ENCODE measurements around the gene ZMIZ1.
A peak's percentile ranks its signal among the peaks of the same experiment; 100 is the strongest.
"Not testable (repeated sequence)": the region's sequence is repeated elsewhere in the genome, so short reads cannot be mapped to it uniquely, and the experiment has no call there.

Gene ZMIZ1

DNA sequence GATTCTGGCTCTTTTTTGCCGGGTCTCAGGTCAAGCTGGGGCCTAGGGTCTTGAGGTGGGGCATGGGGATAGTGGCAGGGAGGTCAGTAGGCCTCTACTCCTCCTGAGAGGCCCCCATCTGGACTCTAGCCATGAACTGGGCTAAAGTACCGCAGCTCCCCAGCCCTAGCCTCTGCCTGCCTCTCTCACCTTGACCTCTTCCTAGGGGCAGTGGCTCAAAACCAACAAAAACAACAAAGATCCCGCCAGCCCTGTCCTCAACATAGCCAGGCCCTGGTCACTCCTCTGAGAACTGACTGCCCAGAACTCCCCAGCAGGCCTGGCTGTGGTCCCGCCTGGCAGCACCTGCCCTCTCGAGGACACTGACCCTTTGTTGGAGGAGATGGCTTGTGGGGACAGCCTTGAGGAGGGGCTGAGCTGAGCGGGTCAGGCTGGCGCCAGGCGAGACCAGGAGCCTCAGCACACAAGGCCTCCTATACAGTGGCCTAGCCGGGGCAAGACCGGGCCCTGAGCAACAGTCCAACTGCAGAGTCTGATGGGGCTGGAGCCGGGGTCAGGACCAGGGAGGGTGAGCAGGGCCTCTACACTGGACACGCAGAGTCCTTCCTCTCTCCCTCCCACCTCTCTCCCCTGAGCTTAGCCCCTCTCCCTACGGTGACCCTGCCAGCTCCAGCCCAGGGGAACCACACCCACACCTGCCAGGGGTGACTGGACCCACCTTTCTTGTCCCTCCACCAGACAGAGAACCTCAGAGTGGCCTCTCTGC, 266.9 kb downstream of the ZMIZ1 start:
- DNase-seq: no peak

DNA sequence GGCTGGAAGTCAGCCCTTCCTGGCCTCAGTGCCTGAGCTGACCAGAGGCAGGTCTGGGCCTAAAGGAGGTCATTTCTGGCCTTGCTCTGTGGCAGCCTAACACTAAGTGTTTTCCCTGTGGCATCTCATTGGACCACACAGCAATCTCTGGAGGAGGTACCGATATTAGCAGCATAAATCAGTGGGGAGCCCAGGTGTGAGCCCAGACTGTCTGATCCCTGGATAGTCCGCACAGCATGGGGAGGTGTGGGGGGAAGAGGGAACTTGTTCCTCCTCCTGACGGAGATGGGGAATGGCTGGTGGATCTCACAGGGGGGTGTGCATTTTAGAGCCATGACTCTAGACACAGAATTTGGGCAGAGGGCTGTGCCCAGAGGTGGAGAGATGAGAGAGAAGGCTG, 267.5 kb downstream of the ZMIZ1 start:
- no peak for DNase-seq

DNA sequence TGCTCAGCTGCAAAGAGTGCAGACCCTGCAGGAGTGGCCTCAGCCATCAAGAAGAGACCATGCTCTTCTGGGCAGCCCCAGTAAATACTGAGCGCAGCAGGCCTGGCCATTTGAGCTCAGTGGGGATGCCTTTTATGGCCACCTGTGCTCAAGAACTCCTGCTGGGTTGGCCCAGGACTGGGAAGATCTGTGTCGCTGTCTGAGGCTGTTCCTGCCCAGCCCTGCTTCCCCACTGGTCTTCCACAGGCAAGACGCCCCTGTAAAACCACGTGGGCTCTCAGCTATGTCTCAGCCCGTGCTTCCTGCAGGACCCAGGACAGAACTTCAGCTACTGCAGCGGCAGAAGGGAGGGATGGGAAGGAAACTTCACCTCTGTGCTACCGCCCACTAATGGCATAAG, 268.0 kb downstream of the ZMIZ1 start:
- DNase-seq: no peak

DNA sequence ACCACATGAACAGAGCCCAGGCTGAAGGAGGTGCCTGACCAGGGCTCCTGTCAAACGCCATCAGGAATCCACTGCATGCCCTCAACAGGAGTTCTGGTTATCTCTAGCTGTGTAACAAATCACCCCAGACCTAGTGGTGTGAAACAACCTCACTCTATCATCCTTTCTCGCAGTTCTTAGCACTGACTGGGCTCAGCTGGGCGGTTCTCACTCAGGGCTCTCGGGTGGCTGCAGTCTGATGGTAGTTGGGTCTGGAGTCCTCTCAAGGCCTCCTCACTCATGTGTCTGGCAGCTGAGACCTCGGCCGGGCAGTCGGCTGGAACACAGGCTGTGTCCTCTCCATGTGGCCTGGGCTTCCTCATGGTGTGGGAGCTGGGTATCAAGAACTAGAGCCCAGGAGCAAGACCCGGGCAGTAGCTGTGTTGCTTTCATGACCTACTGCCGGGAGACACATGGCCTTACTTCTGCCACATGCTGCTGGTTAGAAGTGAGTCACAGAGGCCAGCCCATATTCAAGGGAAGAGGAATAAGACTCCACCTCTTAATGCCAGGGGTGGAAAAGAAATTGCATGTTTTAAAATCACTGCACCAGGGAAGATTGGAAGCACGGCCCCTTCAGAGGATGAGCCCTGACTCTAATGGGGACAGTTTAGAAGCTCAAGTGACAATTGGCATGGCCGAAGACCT, 269.2 kb downstream of the ZMIZ1 start:
- not testable (repeated sequence) for DNase-seq

DNA sequence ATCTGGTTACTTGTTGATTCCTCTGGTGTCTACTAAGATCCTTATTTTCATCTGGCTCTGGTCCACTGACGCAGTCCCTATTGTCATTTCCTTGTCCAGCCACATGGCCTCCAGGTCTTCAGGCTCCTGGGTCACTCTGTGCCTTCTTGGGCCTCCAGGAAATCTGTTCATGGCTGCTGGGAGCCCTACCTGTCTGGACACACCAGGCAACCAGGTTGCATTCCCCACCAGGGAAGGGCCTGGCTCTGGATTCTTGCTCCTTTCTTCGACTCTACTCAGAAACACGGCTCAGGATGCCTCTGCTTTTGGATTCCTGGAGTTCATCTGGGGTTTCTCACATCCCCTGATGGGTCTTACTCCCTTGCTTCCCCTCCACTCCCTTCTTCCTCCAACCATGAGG, 270.5 kb downstream of the ZMIZ1 start:
- no peak for DNase-seq

DNA sequence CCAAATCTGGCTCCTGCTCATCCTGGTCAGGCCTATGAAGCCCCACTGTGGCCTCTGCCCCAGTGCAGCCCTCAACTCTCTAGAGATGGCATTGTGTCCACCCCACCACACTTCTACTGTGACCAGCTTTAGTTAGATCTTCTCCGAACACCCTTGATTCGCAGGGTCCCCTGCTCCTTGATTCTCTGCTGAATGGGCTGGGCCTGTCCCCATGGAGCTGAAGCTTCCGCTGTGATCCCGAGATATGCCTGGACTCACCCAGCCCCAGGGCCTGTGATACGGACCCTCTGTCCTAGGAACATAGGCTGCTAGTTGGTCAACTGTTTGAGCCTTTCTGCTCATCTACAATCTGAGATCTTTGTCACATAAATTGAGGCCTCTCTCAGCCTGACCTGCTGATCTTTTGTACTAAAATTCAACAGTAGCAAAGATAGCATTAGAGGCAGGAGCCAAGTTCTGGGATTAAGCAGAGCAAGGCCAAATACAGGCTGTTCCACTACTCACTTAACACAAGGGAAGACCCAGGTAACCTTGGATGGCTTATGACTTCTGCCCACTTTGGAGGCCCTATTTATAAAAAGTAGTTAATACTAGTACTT, 272.0 kb downstream of the ZMIZ1 start:
- no peak for DNase-seq

DNA sequence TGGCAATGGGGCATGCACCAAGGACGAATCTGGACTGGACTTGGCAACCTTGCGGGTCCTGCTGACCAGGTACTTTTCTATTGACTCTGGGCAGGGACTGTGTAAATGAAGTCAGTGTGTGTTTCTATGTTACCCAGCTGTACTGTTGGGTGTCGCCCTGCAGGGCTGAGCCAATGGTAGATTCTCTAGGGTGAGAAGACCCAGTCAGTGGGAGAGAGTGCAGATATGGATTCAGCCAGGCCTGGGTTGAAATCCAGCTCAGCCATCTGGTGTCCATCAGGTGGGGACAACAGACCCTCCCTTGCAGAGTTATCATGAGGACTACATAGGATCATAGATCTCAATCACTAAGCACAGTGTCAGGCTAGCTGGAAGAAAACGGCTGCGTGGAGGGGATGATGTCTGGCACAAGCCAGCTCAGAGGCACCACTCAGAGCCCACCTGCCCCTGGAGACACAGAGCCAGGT, 273.6 kb downstream of the ZMIZ1 start:
- DNase-seq: no peak

DNA sequence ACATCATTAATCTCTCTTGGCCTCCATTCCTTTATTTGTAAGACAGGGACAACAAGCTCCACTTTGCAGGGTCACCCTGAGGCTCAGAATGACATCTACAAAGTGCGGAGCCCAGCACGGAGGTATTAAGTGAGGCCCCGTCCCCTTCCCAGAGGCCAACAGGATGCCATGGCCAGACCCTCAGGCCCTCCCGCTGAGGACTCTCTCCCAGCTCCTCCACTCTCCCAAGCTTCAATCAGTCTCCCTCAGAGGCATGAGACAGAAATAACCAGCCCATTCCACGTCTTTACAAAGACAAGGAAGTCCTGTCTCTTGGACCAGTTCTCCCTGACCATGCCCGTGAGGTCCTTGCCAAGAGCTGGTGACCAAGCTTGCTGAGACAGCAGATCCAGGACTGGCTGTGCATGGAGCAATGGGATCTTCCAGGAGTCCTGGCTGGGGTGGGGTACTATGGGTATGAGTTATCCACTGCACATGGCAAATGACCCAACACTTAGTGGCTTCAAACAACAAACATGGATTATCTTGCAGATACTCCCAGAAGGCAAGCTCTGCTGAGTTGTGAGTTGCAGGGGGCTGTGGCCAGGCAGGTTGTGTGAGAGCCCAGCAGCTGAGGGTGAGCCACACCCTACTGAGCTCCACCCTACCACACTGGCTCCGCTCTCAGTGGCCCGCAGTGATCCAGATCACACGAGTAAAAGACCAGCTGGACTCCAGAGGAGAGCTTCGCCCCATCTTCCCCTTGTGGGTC, 274.2 kb downstream of the ZMIZ1 start:
- DNase-seq: no peak

DNA sequence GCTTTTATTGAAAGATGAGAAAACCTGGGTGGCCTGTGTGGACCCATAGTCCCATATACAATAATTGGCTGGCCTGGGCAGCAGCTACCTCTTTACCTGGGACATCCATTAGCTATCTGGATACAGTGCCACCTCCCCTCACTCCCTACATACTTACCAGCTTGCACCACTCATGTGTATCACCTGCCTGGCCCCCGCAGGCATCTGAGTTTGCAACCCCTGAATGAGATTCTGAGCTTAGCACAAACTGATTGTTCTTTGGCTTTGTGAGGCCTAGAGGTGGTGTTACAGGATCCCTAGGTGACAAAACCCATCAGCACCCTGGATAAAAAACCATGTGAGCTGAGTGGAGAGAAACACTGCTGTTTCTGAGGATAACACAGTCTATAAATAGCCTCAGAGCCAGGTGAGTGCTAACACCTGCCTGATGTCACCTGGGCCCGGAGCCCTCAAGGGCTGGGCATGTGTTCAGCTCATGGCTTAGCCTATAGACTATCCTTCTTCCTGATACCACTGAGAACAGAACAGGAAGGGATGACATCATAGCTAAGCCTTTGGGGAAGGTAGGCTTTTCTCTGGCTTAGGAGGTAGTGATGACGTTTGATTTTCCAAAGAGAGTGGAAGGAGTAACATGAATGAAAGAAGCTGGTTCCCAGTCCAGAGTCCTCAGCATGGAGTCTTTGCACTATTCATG, 275.9 kb downstream of the ZMIZ1 start:
- no peak for DNase-seq

DNA sequence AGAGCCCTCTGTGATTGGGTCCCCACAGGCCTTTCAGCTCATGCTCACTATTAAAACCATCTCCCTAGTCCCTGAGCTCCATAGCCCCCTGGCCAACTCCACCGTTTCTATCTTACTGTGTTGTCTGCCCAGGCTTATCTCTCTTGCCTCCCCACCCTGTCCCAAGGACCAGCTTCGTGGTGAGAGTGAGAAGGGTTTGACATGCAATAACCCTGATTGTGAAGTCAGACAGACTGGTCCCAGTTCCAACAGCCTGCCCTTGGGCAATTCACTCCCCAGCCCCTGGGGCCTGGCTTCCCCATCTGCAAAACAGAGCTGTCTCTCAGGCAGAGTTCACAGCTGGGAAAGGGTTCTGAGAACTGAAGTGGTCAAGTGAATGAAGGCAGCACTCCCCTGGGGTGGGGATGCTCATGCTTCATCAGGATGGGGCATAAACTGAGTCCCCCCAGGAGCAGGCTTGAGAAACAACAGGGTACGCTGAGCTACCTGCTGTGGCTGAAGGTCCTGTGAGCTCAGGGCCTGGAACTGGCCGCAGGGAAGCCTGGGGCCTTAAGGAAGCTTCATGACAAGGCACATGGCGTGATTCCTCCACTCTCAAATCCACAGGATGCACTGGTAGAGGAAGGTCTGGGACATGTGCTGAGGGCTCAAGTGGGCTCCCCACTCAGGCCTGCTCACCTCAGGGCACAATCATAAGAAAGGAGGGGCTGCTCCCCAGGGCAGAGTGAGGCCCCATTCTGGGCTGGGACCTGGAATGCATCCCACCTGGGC, 276.7 kb downstream of the ZMIZ1 start:
- no peak for DNase-seq

DNA sequence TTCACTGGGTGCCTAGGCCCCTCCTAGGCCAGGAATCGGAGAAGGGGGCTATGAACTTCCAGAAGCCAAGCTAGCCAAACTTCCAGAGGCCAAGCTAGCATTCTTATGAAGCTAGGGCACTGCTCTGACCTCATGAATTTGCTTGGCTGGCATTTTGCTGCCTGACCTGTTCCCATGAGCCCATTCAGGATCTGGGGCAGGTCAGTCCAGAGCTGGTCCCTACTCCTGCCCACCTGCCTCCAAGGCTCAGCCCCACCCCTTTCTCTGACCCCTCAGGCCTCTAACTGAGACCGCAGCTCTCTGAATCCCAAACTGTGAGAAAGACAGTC, 277.2 kb downstream of the ZMIZ1 start:
- no peak for DNase-seq

DNA sequence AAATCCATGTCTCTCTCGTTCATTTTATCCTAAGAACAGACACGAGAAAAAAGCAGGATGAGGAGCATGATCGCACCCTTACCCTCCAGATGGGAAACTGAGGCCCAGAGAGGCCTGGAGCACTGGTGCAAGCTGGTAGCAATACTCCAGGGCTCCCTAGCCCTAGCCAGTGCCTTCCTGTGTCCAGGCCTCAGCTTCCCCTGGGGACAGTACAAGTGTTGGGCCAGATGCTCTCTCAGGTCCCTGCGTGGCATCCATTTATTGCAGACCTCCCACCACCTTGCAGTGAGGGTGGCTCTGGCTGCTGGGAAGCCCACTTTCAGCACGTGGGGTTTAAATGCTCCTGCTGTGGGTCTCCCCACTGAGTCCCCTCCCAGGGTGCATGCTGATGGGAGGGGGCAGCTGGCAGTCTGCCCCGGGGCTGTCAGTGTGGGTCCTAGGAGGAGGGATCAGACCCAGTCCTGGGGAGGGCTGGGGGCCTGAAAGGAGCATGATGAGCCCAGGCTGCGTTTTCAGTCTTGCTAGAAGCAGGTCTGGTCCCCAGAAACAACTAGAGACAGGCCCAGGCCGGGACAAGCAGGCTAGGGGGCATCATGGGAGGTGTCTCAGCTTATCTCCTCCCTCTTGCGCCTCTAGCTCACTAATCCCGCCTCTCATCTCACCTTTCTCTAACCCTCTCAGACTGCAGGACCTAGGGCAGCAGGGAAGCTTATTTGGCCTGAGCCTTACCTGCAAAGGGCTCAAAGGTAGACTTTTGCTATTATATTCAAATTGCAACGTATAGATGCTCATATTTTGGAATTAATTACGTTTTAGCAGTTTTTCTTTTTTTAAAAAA, 277.8 kb downstream of the ZMIZ1 start:
- no peak for DNase-seq

DNA sequence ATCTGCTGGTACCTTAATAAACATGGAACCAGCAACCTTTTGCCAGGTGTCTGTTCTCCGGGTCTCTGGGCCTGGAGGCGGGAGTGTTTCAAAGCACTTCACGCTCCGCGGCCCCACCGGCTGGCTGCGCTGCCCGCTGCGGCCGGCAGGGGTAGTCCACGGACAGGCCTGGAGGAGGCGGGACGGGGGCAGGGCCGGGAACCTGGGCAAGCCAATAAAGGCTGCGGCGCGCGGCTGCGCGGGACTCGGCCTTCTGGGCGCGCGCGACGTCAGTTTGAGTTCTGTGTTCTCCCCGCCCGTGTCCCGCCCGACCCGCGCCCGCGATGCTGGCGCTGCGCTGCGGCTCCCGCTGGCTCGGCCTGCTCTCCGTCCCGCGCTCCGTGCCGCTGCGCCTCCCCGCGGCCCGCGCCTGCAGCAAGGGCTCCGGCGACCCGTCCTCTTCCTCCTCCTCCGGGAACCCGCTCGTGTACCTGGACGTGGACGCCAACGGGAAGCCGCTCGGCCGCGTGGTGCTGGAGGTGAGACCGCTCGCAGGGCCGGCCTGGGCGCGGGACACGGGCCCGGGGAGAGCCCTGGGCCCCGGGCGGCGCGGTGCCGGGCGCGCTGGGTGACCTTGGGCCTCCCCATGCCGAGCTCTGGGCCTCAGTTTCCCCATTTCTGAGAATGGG, 278.6 kb downstream of the ZMIZ1 start, which contains the start of gene PPIF:
PPIF (plus strand) TSS at position 244 of the 668 bp plus-strand sequence; CDS start at position 324, 80 bp downstream.
- DNase-seq: peak; percentile 97

DNA sequence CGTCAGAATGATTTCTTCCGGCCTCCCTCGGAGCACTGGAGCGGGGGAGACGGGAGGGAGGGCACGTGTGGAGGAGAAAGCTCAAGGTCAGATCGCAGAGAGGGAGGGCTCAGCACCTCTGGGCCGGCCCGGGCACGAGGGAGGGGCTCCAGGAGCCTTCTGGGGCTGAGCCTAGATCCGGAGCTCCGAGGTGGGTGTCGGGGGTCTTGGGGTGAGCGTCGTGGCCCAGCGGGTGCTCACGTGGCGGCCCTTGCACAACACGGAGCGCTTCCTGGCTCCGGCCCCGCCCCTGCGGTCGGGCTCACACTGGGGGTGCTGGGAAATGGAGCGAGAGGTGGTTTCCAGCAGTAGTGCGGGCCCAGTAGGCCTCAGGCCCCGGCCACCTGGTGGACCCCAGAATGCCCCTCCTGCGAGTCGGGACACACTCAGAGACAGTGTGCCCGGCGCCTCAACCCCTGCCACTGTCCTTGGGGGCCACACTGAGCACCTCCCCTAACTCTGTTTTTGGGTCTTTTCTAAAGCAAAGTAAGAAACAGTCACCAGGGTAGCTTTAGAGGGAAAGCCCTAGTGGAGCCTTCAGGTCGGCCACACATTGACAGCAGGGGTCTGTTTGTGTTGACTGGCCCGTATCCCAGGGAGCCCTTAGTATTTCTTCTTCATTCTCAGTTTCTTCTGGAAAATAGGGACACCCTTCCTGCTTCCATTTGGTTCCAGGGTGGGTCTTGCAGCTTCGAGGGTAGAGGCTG, 279.3 kb downstream of the ZMIZ1 start:
- peak; percentile 90 for DNase-seq

DNA sequence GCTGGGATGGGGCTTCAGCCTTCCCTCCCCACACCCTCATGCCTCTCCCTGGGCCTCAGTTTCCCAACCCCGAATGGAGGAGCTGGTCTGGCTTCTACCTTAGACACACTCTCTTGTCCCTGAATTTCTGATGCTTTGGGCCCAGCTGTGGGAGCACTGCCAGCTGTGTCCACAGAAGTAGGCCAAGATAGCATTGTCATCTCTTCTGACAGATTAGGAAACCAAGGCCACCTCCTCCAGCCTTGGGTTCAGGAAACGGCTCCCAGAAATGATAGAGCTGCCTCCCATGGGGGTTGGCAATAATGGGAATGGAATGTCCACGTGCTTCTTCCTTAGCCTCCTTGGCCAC, 279.8 kb downstream of the ZMIZ1 start:
- no peak for DNase-seq

DNA sequence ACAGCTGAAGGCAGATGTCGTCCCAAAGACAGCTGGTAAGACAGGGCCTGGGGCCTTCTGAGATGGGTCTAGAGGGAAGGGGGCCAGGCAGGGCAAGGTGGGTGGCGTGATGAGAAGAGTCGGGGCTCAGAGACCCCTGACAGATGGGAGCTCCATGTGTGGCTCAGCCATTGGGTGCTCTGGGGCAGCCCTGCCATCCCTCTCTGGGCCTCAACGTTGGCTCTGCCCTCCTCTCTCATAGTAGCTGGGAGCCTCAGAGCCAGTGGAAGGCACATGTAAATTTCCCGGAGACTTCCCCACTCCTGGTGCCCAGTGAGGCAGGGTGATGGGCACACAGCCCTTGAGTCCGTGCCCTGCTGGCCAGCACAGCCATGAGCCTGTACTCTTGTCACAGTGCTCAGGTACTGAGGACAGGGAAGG, 280.3 kb downstream of the ZMIZ1 start:
- DNase-seq: no peak

DNA sequence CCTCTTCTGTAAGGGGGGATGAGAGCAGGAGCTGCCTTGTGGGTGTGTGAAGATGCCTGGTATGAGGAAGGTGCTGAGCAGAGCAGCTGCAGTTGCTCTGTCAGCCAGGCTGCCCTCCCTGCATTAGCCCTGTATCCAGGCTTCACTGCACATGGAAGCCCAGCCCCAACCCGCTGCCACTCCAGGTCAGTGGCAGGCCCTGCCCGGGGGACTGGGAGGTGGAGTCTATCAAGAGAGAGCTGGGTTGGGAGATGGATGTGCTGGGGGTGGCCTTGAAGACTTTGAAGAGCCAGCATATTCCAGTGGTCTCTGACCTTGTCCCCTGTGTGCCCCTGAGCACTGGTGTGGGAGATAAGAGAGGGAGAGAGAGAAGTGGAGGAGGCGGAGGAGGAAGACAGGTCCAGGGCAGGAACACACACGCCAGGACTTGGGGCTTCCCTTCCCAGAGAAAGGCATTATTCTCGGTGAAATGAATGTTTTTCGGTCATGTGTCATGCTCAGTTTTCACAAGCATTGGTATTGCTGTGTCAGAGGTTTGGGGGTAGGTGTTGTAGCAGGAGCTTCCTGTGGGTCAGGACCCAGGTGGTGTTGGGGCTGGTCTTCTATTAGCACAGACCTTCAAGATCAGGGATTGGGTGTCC, 281.1 kb downstream of the ZMIZ1 start:
- DNase-seq: no peak

DNA sequence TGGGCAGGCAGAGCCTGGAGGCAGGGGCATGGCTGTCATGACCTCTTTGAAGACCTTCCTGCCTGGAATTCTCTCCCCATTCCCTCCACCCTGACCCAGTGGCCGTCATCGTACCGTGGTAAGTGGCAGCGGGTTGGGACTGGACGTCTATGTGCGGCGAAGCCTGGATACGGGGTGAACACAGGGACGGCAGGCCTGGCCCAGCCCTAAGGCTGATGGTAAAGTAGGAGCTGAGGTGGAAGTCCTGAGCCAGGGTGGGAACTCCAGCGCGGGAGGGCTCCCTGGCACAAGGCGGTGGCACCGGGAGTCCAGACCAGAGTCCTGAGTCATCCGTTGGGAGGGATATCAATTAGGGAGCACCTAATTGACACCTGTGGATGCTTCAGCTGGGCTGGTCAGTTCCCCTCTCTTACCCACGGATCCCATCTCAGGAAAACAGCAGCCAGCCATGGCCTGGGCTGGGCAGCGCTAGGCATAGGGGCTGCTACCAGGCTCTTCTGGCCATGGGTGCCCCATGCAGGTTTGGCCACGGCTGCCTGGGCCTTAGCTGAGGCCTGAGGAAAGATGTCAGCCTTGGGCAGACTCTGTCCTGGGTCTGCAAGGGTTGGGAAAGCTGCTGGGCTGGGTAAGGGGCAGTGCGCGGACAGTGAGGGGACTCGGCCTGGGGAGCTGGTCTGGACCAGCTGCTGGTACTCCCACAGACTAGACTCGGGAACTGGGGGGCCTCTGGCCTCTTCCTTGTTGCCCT, 281.8 kb downstream of the ZMIZ1 start:
- DNase-seq: no peak
